ENCODE results near the gene HTRA1. TPM values are rescaled to one million over a fixed set of nuclear protein-coding genes. Genes with fewer than 3 reads are reported as not detected.

HTRA1 gene
- total RNA-seq, 1 experiment from 2014 or later, result 0.39 TPM

DNA sequence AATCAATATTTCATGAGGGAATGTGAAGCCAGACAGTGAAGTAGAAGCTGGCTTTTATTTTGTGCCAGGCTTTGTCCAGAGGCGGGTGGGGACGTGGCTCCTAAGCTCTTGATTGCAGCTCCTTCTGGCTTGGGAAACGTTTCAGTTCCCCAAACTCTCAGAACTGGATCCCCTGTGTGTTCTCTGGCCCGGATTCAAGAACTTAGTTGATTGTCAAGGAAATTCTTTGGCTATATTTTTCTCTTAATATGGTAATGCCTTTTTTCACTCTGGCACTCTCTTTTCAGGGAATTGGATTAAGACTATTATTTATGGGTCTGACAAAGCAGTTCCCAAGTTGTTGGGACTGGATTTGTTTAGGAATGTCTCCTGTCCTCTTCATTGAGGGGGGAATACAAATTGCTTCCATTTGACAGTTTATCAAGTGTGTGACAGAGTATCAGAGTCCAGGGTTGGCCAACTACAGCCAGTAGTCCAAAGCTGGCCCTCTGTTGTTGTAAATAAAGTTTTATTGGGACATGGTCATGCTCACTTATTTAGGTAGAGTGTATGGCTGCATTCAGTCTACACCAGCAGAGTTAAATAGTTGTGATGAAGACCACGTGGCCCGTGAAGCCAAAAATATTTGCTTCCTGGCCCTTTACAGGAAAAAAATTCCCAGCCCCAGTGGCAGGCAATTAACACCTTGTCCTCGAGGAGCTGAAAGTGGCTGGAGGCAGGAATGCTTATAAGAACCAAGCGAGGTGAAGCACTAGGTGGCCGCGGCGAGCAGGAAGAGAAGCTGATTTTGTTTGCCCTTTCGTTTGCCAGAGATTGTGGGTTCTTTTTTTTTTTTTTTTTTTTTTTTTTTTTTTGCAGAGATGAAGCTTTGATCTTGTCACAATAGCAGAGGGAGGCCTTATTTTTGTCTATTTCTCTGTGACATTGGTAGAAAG, 34.3 kb downstream of the HTRA1 start:
- DNase-seq (ENCODE audit: low read depth, low spot score), result peak; percentile 21
- no peaks in the 10 kb centered on the region for H3K27me3 ChIP-seq (ENCODE audit: insufficient read depth, low read length)
- peak; percentile 21 for ATAC-seq
- H3K4me2 ChIP-seq (ENCODE audit: low read length), result peak overlapping the region; percentile 82
- H2AFZ ChIP-seq (ENCODE audit: low read depth, low read length, poor library complexity, severe bottlenecking), result peak overlapping the region; percentile 93
- no peaks in the 10 kb centered on the region for H3K36me3 ChIP-seq (ENCODE audit: control insufficient read depth in 1 of 2, insufficient read depth in 2 of 2, low read length in 2 of 2)
- intact Hi-C loops (cut with micrococcal nuclease), result no loop called here
- H4K20me1 ChIP-seq (ENCODE audit: insufficient read depth), result no peaks in the 10 kb centered on the region
- H3K79me2 ChIP-seq (ENCODE audit: insufficient read depth, low read length), result no peaks in the 10 kb centered on the region
- RAD21 ChIA-PET (ENCODE audit: low non-redundant PET in 1 of 2, low total read pairs in 2 of 2, uncharacterized antibody in 2 of 2, unreplicated experiment in 2 of 2), result interaction anchor here in 1 of 2 experiments (0.8 to 1.4 kb wide), 2 partner anchors 70 to 197 kb away, joined by 3 to 4 read pairs; no protein-coding TSS in a partner anchor
- TF ChIP-seq CBX3 (IDR thresholded peaks at IDR 0.05; ENCODE audit: low read depth), result peak; percentile 24; the same call in 1 of the 2 replicates
- TF ChIP-seq TCF7L2 (IDR thresholded peaks at IDR 0.05; ENCODE audit: borderline replicate concordance, extremely low read depth, insufficient read depth, insufficient read length), result no peak
- no peak for TF ChIP-seq EGR1 (IDR thresholded peaks at IDR 0.05; ENCODE audit: low read depth)
- TF ChIP-seq, protein P1, sequence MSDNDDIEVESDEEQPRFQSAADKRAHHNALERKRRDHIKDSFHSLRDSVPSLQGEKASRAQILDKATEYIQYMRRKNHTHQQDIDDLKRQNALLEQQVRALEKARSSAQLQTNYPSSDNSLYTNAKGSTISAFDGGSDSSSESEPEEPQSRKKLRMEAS (IDR thresholded peaks at IDR 0.05), result peak; percentile 38
- TSS peak; percentile 69 for BruUV-seq (replicated peaks)
- peak overlapping the region; percentile 23 for H3K27ac ChIP-seq (ENCODE audit: low read depth, low read length)
- no peaks in the 10 kb centered on the region for H3K9me2 ChIP-seq (ENCODE audit: insufficient read depth)
- POLR2A ChIA-PET, result interaction anchor here (0.7 kb wide), 1 partner anchor 8 kb away, joined by 4 read pairs; no protein-coding TSS in a partner anchor
- H3K4me1 ChIP-seq (ENCODE audit: control insufficient read depth in 1 of 2, insufficient read depth in 2 of 2, low read length in 2 of 2), result peaks cover 11 to 46% of the 10 kb centered on the region in 2 experiments
- CTCF ChIA-PET, result interaction anchor here (0.6 to 2.6 kb wide), 11 partner anchors 8 to 228 kb away, joined by 3 to 15 read pairs (median 4); no protein-coding TSS in a partner anchor
- no peaks in the 10 kb centered on the region for H3K9me3 ChIP-seq (ENCODE audit: control insufficient read depth in 1 of 2, insufficient read depth in 1 of 2, low read depth in 1 of 2, low read length in 2 of 2)
- H3K4me3 ChIP-seq (replicated peaks in 1 of 2; ENCODE audit: low read depth in 1 of 2, low read length in 2 of 2), result peak overlapping the region; percentile 18 to 47
- peak overlapping the region; percentile 41 for H3K9ac ChIP-seq (ENCODE audit: low read length)

DNA sequence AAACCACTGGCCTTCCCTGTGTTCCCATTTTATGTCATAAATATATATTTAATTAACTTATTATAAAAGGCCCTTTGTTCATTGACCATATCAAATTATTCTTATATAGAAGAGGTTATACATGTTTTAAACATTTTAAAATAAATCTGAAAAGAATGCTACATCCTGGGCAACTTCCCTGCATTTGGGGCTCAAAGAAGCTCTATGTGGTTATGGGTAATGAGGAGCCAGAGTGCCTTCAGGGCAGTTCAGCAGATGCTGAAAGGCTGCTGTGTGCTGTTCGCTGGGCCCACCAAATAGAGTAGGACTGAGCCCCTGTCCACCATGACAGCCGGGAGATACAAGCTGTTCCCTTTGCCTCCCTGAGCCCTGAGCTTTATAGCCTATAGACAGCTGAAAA, 35.9 kb downstream of the HTRA1 start:
- ChIA-PET POLR2A (no interaction called here), RAD21 (ENCODE audit: low non-redundant PET in 1 of 2, low total read pairs in 2 of 2, uncharacterized antibody in 2 of 2, unreplicated experiment in 2 of 2) (no interaction called here), CTCF (interaction anchor here (1.0 kb wide), 1 partner anchor 68 kb away, joined by 3 read pairs; no protein-coding TSS in a partner anchor)
- intact Hi-C loops (cut with micrococcal nuclease), result no loop called here
- Histone ChIP-seq H3K27me3 (ENCODE audit: insufficient read depth, low read length) (no peaks in the 10 kb centered on the region), H3K9me2 (ENCODE audit: insufficient read depth) (no peaks in the 10 kb centered on the region), H3K27ac (ENCODE audit: low read depth, low read length) (no peak overlapping the region), H3K4me3 (replicated peaks in 1 of 2; ENCODE audit: low read depth in 1 of 2, low read length in 2 of 2) (no peak overlapping the region), H3K4me1 (ENCODE audit: control insufficient read depth in 1 of 2, insufficient read depth in 2 of 2, low read length in 2 of 2) (peaks cover 11 to 39% of the 10 kb centered on the region in 2 experiments), H3K9ac (ENCODE audit: low read length) (no peak overlapping the region), H3K9me3 (ENCODE audit: control insufficient read depth in 1 of 2, insufficient read depth in 1 of 2, low read depth in 1 of 2, low read length in 2 of 2) (no peaks in the 10 kb centered on the region), H2AFZ (ENCODE audit: low read depth, low read length, poor library complexity, severe bottlenecking) (no peak overlapping the region), H3K79me2 (ENCODE audit: insufficient read depth, low read length) (no peaks in the 10 kb centered on the region), H3K36me3 (ENCODE audit: control insufficient read depth in 1 of 2, insufficient read depth in 2 of 2, low read length in 2 of 2) (no peaks in the 10 kb centered on the region), H4K20me1 (ENCODE audit: insufficient read depth) (no peaks in the 10 kb centered on the region), H3K4me2 (ENCODE audit: low read length) (no peak overlapping the region)
- no peak for TF ChIP-seq CBX3 (IDR thresholded peaks at IDR 0.05; ENCODE audit: low read depth)
- TF ChIP-seq FOSL1 (IDR thresholded peaks at IDR 0.05; ENCODE audit: low read depth), result no peak
- TF ChIP-seq, protein P2, sequence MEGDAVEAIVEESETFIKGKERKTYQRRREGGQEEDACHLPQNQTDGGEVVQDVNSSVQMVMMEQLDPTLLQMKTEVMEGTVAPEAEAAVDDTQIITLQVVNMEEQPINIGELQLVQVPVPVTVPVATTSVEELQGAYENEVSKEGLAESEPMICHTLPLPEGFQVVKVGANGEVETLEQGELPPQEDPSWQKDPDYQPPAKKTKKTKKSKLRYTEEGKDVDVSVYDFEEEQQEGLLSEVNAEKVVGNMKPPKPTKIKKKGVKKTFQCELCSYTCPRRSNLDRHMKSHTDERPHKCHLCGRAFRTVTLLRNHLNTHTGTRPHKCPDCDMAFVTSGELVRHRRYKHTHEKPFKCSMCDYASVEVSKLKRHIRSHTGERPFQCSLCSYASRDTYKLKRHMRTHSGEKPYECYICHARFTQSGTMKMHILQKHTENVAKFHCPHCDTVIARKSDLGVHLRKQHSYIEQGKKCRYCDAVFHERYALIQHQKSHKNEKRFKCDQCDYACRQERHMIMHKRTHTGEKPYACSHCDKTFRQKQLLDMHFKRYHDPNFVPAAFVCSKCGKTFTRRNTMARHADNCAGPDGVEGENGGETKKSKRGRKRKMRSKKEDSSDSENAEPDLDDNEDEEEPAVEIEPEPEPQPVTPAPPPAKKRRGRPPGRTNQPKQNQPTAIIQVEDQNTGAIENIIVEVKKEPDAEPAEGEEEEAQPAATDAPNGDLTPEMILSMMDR (IDR thresholded peaks at IDR 0.05 in 2 of 3, conservative IDR thresholded peaks at IDR 0.05 in 1 of 3; ENCODE audit: borderline replicate concordance in 1 of 3, insufficient read depth in 1 of 3, low read depth in 2 of 3, low read length in 2 of 3), result no peak
- no peak for TF ChIP-seq JUND (IDR thresholded peaks at IDR 0.05)
- TF ChIP-seq RAD21 (IDR thresholded peaks at IDR 0.05; ENCODE audit: low read depth), result no peak
- TF ChIP-seq SP1 (IDR thresholded peaks at IDR 0.05; ENCODE audit: low read depth), result no peak
- TF ChIP-seq, protein P3, sequence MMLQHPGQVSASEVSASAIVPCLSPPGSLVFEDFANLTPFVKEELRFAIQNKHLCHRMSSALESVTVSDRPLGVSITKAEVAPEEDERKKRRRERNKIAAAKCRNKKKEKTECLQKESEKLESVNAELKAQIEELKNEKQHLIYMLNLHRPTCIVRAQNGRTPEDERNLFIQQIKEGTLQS (IDR thresholded peaks at IDR 0.05), result no peak
- no peak for TF ChIP-seq ELF1 (IDR thresholded peaks at IDR 0.05; ENCODE audit: borderline replicate concordance, low read depth)
- no peak for TF ChIP-seq SIN3A (IDR thresholded peaks at IDR 0.05; ENCODE audit: low read depth)
- TF ChIP-seq, protein P4, sequence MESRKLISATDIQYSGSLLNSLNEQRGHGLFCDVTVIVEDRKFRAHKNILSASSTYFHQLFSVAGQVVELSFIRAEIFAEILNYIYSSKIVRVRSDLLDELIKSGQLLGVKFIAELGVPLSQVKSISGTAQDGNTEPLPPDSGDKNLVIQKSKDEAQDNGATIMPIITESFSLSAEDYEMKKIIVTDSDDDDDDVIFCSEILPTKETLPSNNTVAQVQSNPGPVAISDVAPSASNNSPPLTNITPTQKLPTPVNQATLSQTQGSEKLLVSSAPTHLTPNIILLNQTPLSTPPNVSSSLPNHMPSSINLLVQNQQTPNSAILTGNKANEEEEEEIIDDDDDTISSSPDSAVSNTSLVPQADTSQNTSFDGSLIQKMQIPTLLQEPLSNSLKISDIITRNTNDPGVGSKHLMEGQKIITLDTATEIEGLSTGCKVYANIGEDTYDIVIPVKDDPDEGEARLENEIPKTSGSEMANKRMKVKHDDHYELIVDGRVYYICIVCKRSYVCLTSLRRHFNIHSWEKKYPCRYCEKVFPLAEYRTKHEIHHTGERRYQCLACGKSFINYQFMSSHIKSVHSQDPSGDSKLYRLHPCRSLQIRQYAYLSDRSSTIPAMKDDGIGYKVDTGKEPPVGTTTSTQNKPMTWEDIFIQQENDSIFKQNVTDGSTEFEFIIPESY (IDR thresholded peaks at IDR 0.05; ENCODE audit: extremely low read depth, insufficient replicate concordance, low read length), result no peak
- ATAC-seq (no peak), DNase-seq (ENCODE audit: low read depth, low spot score) (no peak)
- BruUV-seq (replicated peaks), result no TSS peak
